NT2/D1 (cell line): Measurements from ENCODE around the gene CPEB1.
"Not testable (repeated sequence)": the region's sequence is repeated elsewhere in the genome, so short reads cannot be mapped to it uniquely, and the experiment has no call there.

ENCODE experiments used
- DNase-seq: peaks from one replicate; pipeline ENCODE4 v3.0.0-alpha.2; 2011; ENCODE audit warnings: low read depth, low spot score
- H3K27me3 ChIP-seq: 2 replicates; pipeline ENCODE4 v1.6.0; 2011; ENCODE audit warnings: mild to moderate bottlenecking; ENCODE audit not compliant: insufficient read length, insufficient read depth
- H3K36me3 ChIP-seq: 2 replicates; pipeline ENCODE4 v1.6.1; 2011; ENCODE audit warnings: mild to moderate bottlenecking, low read length, mixed read lengths; ENCODE audit not compliant: insufficient read depth, insufficient read length
- H3K4me1 ChIP-seq: 2 replicates; pipeline ENCODE4 v1.5.1; 2011; ENCODE audit not compliant: insufficient read depth, insufficient read length
- H3K4me3 ChIP-seq: 2 replicates; pipeline ENCODE4 v1.5.1; 2011; ENCODE audit warnings: low read depth; ENCODE audit not compliant: insufficient read length
- H3K9ac ChIP-seq: 2 replicates; pipeline ENCODE4 v1.6.0; 2011; ENCODE audit warnings: low read depth; ENCODE audit not compliant: insufficient read length
- H3K9me3 ChIP-seq: 2 replicates; pipeline ENCODE4 v1.5.1; 2011; ENCODE audit warnings: mild to moderate bottlenecking, low read length; ENCODE audit not compliant: insufficient read depth
- SUZ12 ChIP-seq: IDR thresholded peaks from 2 replicates; pipeline ENCODE4 v1.6.1; 2011; ENCODE audit not compliant: insufficient read length, insufficient read depth; ENCODE audit errors: extremely low read depth
- YY1 ChIP-seq: IDR thresholded peaks from 2 replicates; pipeline ENCODE4 v1.6.1; 2011; ENCODE audit not compliant: insufficient read length, insufficient read depth
- ZNF274 ChIP-seq: IDR thresholded peaks from 2 replicates; pipeline ENCODE4 v1.6.1; 2011; ENCODE audit warnings: mild to moderate bottlenecking, low read depth, low read length

CPEB1 gene

GRCh38 chr15:82648257-82649103, 1.3 kb upstream of the CPEB1 start:
- Histone ChIP-seq H3K4me3 (peak overlapping the region; percentile 54), H3K36me3 (no peaks in the 10 kb centered on the region), H3K27me3 (peaks cover 39% of the 10 kb centered on the region), H3K9ac (peak overlapping the region; percentile 51), H3K9me3 (peaks cover 5% of the 10 kb centered on the region; the same call in 1 of the 2 replicates), H3K4me1 (peaks cover 13% of the 10 kb centered on the region)
- TF ChIP-seq SUZ12 (no peak), ZNF274 (no peak), YY1 (no peak)
- DNase-seq: no peak

GRCh38 chr15:82647835-82648256, 683 bp upstream of the CPEB1 start:
- H3K4me3 ChIP-seq: peak overlapping the region; percentile 54
- no peak for TF ChIP-seq ZNF274
- no peak for TF ChIP-seq SUZ12
- TF ChIP-seq YY1: no peak
- peak; percentile 28 for DNase-seq
- H3K27me3 ChIP-seq: peaks cover 39% of the 10 kb centered on the region
- peak overlapping the region; percentile 69 for H3K9ac ChIP-seq
- H3K4me1 ChIP-seq: peaks cover 13% of the 10 kb centered on the region
- H3K9me3 ChIP-seq: peaks cover 5% of the 10 kb centered on the region; the same call in 1 of the 2 replicates
- no peaks in the 10 kb centered on the region for H3K36me3 ChIP-seq

- H3K36me3 ChIP-seq: no peaks in the 10 kb centered on the region
- H3K4me1 ChIP-seq: peaks cover 13% of the 10 kb centered on the region
- H3K4me3 ChIP-seq: peak overlapping the region; percentile 2
- no peak for TF ChIP-seq ZNF274
- no peak overlapping the region for H3K9ac ChIP-seq
- H3K27me3 ChIP-seq: peaks cover 39% of the 10 kb centered on the region
- no peak for DNase-seq
- H3K9me3 ChIP-seq: peaks cover 5% of the 10 kb centered on the region; the same call in 1 of the 2 replicates
Observed at GRCh38 chr15:82646250-82647044, 716 bp downstream of the CPEB1 start.

GRCh38 chr15:82644967-82645852, 2.0 kb downstream of the CPEB1 start:
- H3K9me3 ChIP-seq, H3K4me3 ChIP-seq, H3K36me3 ChIP-seq, H3K9ac ChIP-seq, DNase-seq: not testable (repeated sequence)
- H3K4me1 ChIP-seq: peaks cover 13% of the 10 kb centered on the region
- H3K27me3 ChIP-seq: peaks cover 37% of the 10 kb centered on the region

GRCh38 chr15:82643992-82644391, 3.2 kb downstream of the CPEB1 start:
- Histone ChIP-seq H3K9me3 (peaks cover 5% of the 10 kb centered on the region; the same call in 1 of the 2 replicates), H3K27me3 (peaks cover 28% of the 10 kb centered on the region), H3K4me1 (peaks cover 13% of the 10 kb centered on the region), H3K9ac (no peak overlapping the region), H3K36me3 (no peaks in the 10 kb centered on the region), H3K4me3 (no peak overlapping the region)
- DNase-seq: no peak
- TF ChIP-seq SUZ12 (no peak), ZNF274 (no peak), YY1 (no peak)

- Histone ChIP-seq H3K4me3 (no peak overlapping the region), H3K9me3 (peaks cover 5% of the 10 kb centered on the region; the same call in 1 of the 2 replicates), H3K36me3 (no peaks in the 10 kb centered on the region), H3K4me1 (peaks cover 13% of the 10 kb centered on the region), H3K9ac (no peak overlapping the region), H3K27me3 (peaks cover 16% of the 10 kb centered on the region)
- no peak for TF ChIP-seq ZNF274
- no peak for TF ChIP-seq YY1
- TF ChIP-seq SUZ12: no peak
- DNase-seq: no peak
Observed at GRCh38 chr15:82642656-82643055, 4.5 kb downstream of the CPEB1 start.
